ENCODE data around the gene TPRA1.

TPRA1 gene

GRCh38 chr3:127598841-127599570 is 8.5 kb upstream of the TPRA1 start:
- Histone ChIP-seq H3K4me3 (ENCODE audit: low read depth, low read length) (peak overlapping the region; percentile 86), H3K9me3 (ENCODE audit: control insufficient read depth, insufficient read depth, low read length) (no peaks in the 10 kb centered on the region), H3K36me3 (ENCODE audit: control insufficient read depth, insufficient read depth, low read length) (peaks cover 28% of the 10 kb centered on the region), H3K27me3 (ENCODE audit: control insufficient read depth, insufficient read depth, low read length) (no peaks in the 10 kb centered on the region), H3K9ac (ENCODE audit: low read depth, low read length) (peak overlapping the region; percentile 99), H3K4me1 (ENCODE audit: control insufficient read depth, insufficient read depth, low read length) (peaks cover 17% of the 10 kb centered on the region)

GRCh38 chr3:127597020-127597771 is 6.7 kb upstream of the TPRA1 start:
- peaks cover 23% of the 10 kb centered on the region for H3K36me3 ChIP-seq (ENCODE audit: control insufficient read depth, insufficient read depth, low read length)
- H3K4me3 ChIP-seq (ENCODE audit: low read depth, low read length): peak overlapping the region; percentile 86
- H3K9ac ChIP-seq (ENCODE audit: low read depth, low read length): no peak overlapping the region
- H3K9me3 ChIP-seq (ENCODE audit: control insufficient read depth, insufficient read depth, low read length): no peaks in the 10 kb centered on the region
- H3K4me1 ChIP-seq (ENCODE audit: control insufficient read depth, insufficient read depth, low read length): peaks cover 17% of the 10 kb centered on the region
- no peaks in the 10 kb centered on the region for H3K27me3 ChIP-seq (ENCODE audit: control insufficient read depth, insufficient read depth, low read length)

GRCh38 chr3:127595303-127595702 is 4.8 kb upstream of the TPRA1 start:
- no peaks in the 10 kb centered on the region for H3K9me3 ChIP-seq (ENCODE audit: control insufficient read depth, insufficient read depth, low read length)
- no peaks in the 10 kb centered on the region for H3K27me3 ChIP-seq (ENCODE audit: control insufficient read depth, insufficient read depth, low read length)
- H3K9ac ChIP-seq (ENCODE audit: low read depth, low read length): no peak overlapping the region
- H3K36me3 ChIP-seq (ENCODE audit: control insufficient read depth, insufficient read depth, low read length): peaks cover 17% of the 10 kb centered on the region
- no peak overlapping the region for H3K4me3 ChIP-seq (ENCODE audit: low read depth, low read length)
- peaks cover 20% of the 10 kb centered on the region for H3K4me1 ChIP-seq (ENCODE audit: control insufficient read depth, insufficient read depth, low read length)

- no peak overlapping the region for H3K4me3 ChIP-seq (ENCODE audit: low read depth, low read length)
- H3K9me3 ChIP-seq (ENCODE audit: control insufficient read depth, insufficient read depth, low read length): no peaks in the 10 kb centered on the region
- peaks cover 9% of the 10 kb centered on the region for H3K4me1 ChIP-seq (ENCODE audit: control insufficient read depth, insufficient read depth, low read length)
- no peaks in the 10 kb centered on the region for H3K27me3 ChIP-seq (ENCODE audit: control insufficient read depth, insufficient read depth, low read length)
- H3K36me3 ChIP-seq (ENCODE audit: control insufficient read depth, insufficient read depth, low read length): peaks cover 4% of the 10 kb centered on the region
- no peak overlapping the region for H3K9ac ChIP-seq (ENCODE audit: low read depth, low read length)
Observed at GRCh38 chr3:127593178-127593577, 2.6 kb upstream of the TPRA1 start.

GRCh38 chr3:127590282-127590592 is 296 bp downstream of the TPRA1 start:
- peaks cover 9% of the 10 kb centered on the region for H3K4me1 ChIP-seq (ENCODE audit: control insufficient read depth, insufficient read depth, low read length)
- peak overlapping the region; percentile 83 for H3K9ac ChIP-seq (ENCODE audit: low read depth, low read length)
- H3K27me3 ChIP-seq (ENCODE audit: control insufficient read depth, insufficient read depth, low read length): no peaks in the 10 kb centered on the region
- H3K36me3 ChIP-seq (ENCODE audit: control insufficient read depth, insufficient read depth, low read length): peaks cover 4% of the 10 kb centered on the region
- no peaks in the 10 kb centered on the region for H3K9me3 ChIP-seq (ENCODE audit: control insufficient read depth, insufficient read depth, low read length)
- H3K4me3 ChIP-seq (ENCODE audit: low read depth, low read length): peak overlapping the region; percentile 79

- H3K27me3 ChIP-seq (ENCODE audit: control insufficient read depth, insufficient read depth, low read length): no peaks in the 10 kb centered on the region
- no peaks in the 10 kb centered on the region for H3K9me3 ChIP-seq (ENCODE audit: control insufficient read depth, insufficient read depth, low read length)
- H3K36me3 ChIP-seq (ENCODE audit: control insufficient read depth, insufficient read depth, low read length): peaks cover 4% of the 10 kb centered on the region
- peak overlapping the region; percentile 79 for H3K4me3 ChIP-seq (ENCODE audit: low read depth, low read length)
- H3K4me1 ChIP-seq (ENCODE audit: control insufficient read depth, insufficient read depth, low read length): peaks cover 9% of the 10 kb centered on the region
- H3K9ac ChIP-seq (ENCODE audit: low read depth, low read length): peak overlapping the region; percentile 83
Observed at GRCh38 chr3:127589600-127590281, 792 bp downstream of the TPRA1 start.

- Histone ChIP-seq H3K9me3 (ENCODE audit: control insufficient read depth, insufficient read depth, low read length) (no peaks in the 10 kb centered on the region), H3K4me3 (ENCODE audit: low read depth, low read length) (peak overlapping the region; percentile 79), H3K36me3 (ENCODE audit: control insufficient read depth, insufficient read depth, low read length) (peaks cover 4% of the 10 kb centered on the region), H3K9ac (ENCODE audit: low read depth, low read length) (peak overlapping the region; percentile 83), H3K27me3 (ENCODE audit: control insufficient read depth, insufficient read depth, low read length) (no peaks in the 10 kb centered on the region), H3K4me1 (ENCODE audit: control insufficient read depth, insufficient read depth, low read length) (peaks cover 9% of the 10 kb centered on the region)
Observed at GRCh38 chr3:127588806-127589577, 1.5 kb downstream of the TPRA1 start.

- no peak overlapping the region for H3K9ac ChIP-seq (ENCODE audit: low read depth, low read length)
- H3K9me3 ChIP-seq (ENCODE audit: control insufficient read depth, insufficient read depth, low read length): no peaks in the 10 kb centered on the region
- no peaks in the 10 kb centered on the region for H3K27me3 ChIP-seq (ENCODE audit: control insufficient read depth, insufficient read depth, low read length)
- H3K4me1 ChIP-seq (ENCODE audit: control insufficient read depth, insufficient read depth, low read length): peaks cover 9% of the 10 kb centered on the region
- H3K36me3 ChIP-seq (ENCODE audit: control insufficient read depth, insufficient read depth, low read length): no peaks in the 10 kb centered on the region
- H3K4me3 ChIP-seq (ENCODE audit: low read depth, low read length): no peak overlapping the region
Observed at GRCh38 chr3:127587876-127588275, 2.7 kb downstream of the TPRA1 start.

- Histone ChIP-seq H3K9me3 (ENCODE audit: control insufficient read depth, insufficient read depth, low read length) (no peaks in the 10 kb centered on the region), H3K9ac (ENCODE audit: low read depth, low read length) (no peak overlapping the region), H3K4me3 (ENCODE audit: low read depth, low read length) (no peak overlapping the region), H3K27me3 (ENCODE audit: control insufficient read depth, insufficient read depth, low read length) (no peaks in the 10 kb centered on the region), H3K36me3 (ENCODE audit: control insufficient read depth, insufficient read depth, low read length) (no peaks in the 10 kb centered on the region), H3K4me1 (ENCODE audit: control insufficient read depth, insufficient read depth, low read length) (no peaks in the 10 kb centered on the region)
Observed at GRCh38 chr3:127585813-127586413, 4.6 kb downstream of the TPRA1 start.

- Histone ChIP-seq H3K4me1 (ENCODE audit: control insufficient read depth, insufficient read depth, low read length) (no peaks in the 10 kb centered on the region), H3K9me3 (ENCODE audit: control insufficient read depth, insufficient read depth, low read length) (no peaks in the 10 kb centered on the region), H3K36me3 (ENCODE audit: control insufficient read depth, insufficient read depth, low read length) (peaks cover 3% of the 10 kb centered on the region), H3K9ac (ENCODE audit: low read depth, low read length) (no peak overlapping the region), H3K4me3 (ENCODE audit: low read depth, low read length) (no peak overlapping the region), H3K27me3 (ENCODE audit: control insufficient read depth, insufficient read depth, low read length) (no peaks in the 10 kb centered on the region)
Observed at GRCh38 chr3:127585163-127585812, 5.2 kb downstream of the TPRA1 start.

- no peak overlapping the region for H3K4me3 ChIP-seq (ENCODE audit: low read depth, low read length)
- H3K9ac ChIP-seq (ENCODE audit: low read depth, low read length): no peak overlapping the region
- H3K4me1 ChIP-seq (ENCODE audit: control insufficient read depth, insufficient read depth, low read length): no peaks in the 10 kb centered on the region
- H3K9me3 ChIP-seq (ENCODE audit: control insufficient read depth, insufficient read depth, low read length): no peaks in the 10 kb centered on the region
- H3K27me3 ChIP-seq (ENCODE audit: control insufficient read depth, insufficient read depth, low read length): no peaks in the 10 kb centered on the region
- peaks cover 3% of the 10 kb centered on the region for H3K36me3 ChIP-seq (ENCODE audit: control insufficient read depth, insufficient read depth, low read length)
Observed at GRCh38 chr3:127584734-127585133, 5.8 kb downstream of the TPRA1 start.

Data from iPS-15b (cell line).